ENCODE results near the gene GRK1. TPM values are rescaled to one million over a fixed set of nuclear protein-coding genes. Genes with fewer than 3 reads are reported as not detected.

The GRK1 gene
- total RNA-seq, 1 donor from 2014 or later: 0.34 TPM

DNA sequence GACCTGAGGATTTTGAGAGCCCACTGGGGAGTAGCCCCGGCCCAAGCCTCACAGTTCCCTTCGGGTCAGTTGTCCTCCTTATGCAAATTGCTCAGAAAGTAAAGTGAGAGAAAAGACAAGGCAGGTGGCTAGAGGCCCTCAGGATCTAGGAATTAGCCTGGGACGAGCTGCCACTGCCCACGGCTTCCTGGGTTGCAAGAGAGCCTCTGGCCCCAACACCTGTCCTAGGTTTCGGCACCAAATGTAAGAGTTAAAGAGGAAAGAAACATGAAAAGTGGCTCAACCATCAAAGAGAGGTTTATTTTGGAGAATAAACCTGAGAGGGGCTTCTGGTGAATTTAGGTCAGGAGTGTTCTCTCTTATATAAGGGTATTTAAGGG lies 117.6 kb downstream of the GRK1 start:
- Mint-ChIP-seq H3K9me3 (no peaks in the 10 kb centered on the region), H3K4me3 (no peak overlapping the region), H3K36me3 (no peaks in the 10 kb centered on the region), H3K27ac (no peak overlapping the region), H3K27me3 (ENCODE audit: low read depth) (peaks cover 35% of the 10 kb centered on the region), H3K4me1 (no peaks in the 10 kb centered on the region)
- TF ChIP-seq, protein P1, sequence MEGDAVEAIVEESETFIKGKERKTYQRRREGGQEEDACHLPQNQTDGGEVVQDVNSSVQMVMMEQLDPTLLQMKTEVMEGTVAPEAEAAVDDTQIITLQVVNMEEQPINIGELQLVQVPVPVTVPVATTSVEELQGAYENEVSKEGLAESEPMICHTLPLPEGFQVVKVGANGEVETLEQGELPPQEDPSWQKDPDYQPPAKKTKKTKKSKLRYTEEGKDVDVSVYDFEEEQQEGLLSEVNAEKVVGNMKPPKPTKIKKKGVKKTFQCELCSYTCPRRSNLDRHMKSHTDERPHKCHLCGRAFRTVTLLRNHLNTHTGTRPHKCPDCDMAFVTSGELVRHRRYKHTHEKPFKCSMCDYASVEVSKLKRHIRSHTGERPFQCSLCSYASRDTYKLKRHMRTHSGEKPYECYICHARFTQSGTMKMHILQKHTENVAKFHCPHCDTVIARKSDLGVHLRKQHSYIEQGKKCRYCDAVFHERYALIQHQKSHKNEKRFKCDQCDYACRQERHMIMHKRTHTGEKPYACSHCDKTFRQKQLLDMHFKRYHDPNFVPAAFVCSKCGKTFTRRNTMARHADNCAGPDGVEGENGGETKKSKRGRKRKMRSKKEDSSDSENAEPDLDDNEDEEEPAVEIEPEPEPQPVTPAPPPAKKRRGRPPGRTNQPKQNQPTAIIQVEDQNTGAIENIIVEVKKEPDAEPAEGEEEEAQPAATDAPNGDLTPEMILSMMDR (IDR thresholded peaks at IDR 0.05; ENCODE audit: unreplicated experiment): no peak
- no peak for DNase-seq (ENCODE audit: low spot score in 2 of 2, unreplicated experiment in 2 of 2)

DNA sequence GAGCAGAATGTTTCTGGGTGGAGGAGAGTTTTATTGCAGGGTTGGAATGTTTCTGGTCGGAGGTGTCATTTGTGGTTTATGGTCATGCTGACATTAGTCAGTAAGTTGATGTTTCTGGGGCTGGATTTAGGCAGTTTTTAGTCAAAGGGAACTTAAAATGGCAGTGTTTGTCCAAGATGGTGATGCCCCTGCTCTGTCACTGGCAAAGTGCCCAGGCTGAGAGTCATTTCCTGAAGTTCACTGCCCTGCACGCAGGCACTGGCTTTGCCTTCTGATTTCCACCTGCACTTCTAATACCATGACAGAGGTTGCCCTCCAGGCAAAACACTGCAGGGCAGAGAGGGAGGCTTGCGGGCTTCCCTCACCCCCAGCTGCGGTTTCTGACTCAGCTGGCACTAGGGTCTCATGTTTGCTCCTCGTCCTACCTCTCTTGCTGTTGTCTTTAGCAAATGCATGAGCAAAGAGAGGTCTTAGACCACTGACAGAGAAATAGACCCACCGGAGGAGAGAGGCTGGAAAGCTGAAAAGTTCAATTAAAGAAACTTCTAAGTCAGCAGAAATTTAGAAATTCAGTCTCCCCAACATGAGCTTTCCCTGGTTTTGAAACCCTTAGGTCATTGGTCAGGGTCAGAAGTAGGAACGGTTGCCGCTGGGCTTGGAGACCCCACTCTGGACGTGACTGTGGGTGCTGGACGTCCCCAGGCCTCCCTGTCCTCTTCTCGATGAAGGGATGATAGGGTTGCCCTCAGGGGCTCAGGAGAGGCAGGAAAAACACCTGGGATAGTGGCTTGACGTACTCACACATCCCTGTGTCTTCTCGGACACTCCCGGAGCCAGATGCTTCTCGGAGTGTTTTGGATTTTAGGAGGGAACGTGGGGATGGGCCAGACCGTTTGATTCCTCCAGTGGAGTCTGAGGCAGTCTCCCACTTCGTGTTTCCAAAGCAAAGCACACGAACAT lies 118.3 kb downstream of the GRK1 start:
- no peak overlapping the region for H3K4me3 Mint-ChIP-seq
- H3K4me1 Mint-ChIP-seq: no peaks in the 10 kb centered on the region
- H3K9me3 Mint-ChIP-seq: no peaks in the 10 kb centered on the region
- H3K27ac Mint-ChIP-seq: no peak overlapping the region
- DNase-seq (ENCODE audit: low spot score in 2 of 2, unreplicated experiment in 2 of 2): no peak
- peaks cover 32% of the 10 kb centered on the region for H3K27me3 Mint-ChIP-seq (ENCODE audit: low read depth)
- TF ChIP-seq, protein P1 (IDR thresholded peaks at IDR 0.05; ENCODE audit: unreplicated experiment): no peak
- H3K36me3 Mint-ChIP-seq: no peaks in the 10 kb centered on the region

DNA sequence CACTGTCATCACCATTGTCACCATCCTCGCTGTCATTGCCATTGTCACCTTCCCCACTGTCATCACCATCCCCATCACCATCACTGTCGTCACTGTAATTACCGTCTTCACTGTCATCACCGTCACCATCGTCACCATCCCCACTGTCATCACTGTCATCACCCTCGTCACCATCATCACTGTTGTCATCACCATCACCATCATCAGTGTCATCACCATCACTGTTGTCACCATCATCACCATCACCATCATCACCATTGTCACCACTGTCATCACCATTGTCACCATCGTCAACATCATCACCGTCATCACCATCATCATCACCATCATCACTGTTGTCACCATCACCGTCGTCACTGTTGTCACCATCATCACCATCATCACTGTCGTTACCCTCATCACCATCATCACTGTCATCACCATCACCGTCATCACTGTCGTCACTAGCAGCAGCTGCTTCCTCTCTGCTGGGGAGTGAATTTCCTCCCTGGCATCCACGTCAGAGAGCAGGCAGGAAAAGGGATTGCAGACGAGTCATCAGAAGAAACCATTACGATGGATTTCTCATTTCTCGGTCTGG lies 119.3 kb downstream of the GRK1 start:
- TF ChIP-seq, protein P1 (IDR thresholded peaks at IDR 0.05; ENCODE audit: unreplicated experiment): no peak
- no peak overlapping the region for H3K27ac Mint-ChIP-seq
- no peak overlapping the region for H3K4me3 Mint-ChIP-seq
- no peaks in the 10 kb centered on the region for H3K4me1 Mint-ChIP-seq
- no peak for DNase-seq (ENCODE audit: low spot score in 2 of 2, unreplicated experiment in 2 of 2)
- H3K36me3 Mint-ChIP-seq: no peaks in the 10 kb centered on the region
- peaks cover 31% of the 10 kb centered on the region for H3K27me3 Mint-ChIP-seq (ENCODE audit: low read depth)
- H3K9me3 Mint-ChIP-seq: no peaks in the 10 kb centered on the region

Other genes starting within 250 kb of the GRK1 start
- 3.4 to 4.2 TPM (median 4.1 TPM) in 3 replicates for gene ADPRHL1, start 213.7 kb upstream of the GRK1 start, total RNA-seq
- 34.8 to 43.3 TPM (median 40.2 TPM) in 3 replicates for gene DCUN1D2, start 176.5 kb upstream of the GRK1 start, total RNA-seq
- gene TFDP1, start 82.5 kb upstream of the GRK1 start, total RNA-seq: 51.6 to 53.6 TPM (median 52.6 TPM) in 3 replicates
- gene ATP4B, start 9.0 kb upstream of the GRK1 start, total RNA-seq: not detected in 3 replicates
- 1.1 to 1.7 TPM (median 1.6 TPM) in 3 replicates for gene TMEM255B, start 92.0 kb downstream of the GRK1 start, total RNA-seq
- 67.4 to 74.1 TPM (median 71.5 TPM) in 3 replicates for gene GAS6, start 196.9 kb downstream of the GRK1 start, total RNA-seq